HG03097 (cell line): ENCODE data around the gene NEUROD4.
A peak's percentile ranks its signal among the peaks of the same experiment; 100 is the strongest.

Experiments used
- ATAC-seq: cut with Tn5 transposase; IDR thresholded peaks from one replicate; pipeline ENCODE4 v1.9.1; 2021; ENCODE audit not compliant: unreplicated experiment, low FRiP score

NEUROD4 gene

DNA sequence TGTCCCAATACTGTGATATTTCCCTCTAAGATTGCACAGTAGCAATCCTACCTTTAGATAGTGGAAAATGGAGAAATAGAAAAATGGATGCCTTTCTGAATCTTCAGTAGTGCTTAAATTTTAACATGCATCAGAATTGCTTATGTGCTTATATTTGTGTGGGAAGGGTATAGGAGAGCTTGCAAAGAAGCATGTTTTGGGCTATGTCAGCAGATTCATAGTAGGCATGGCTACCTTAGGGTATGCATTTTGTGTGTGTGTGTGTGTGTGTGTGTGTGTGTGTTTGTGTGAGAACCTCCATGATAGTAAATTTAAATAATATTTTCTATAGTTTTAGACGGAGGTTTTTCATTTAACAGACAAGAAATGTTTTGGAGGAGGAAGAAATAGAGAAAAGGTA lies 38.3 kb downstream of the NEUROD4 start:
- ATAC-seq, result no peak

DNA sequence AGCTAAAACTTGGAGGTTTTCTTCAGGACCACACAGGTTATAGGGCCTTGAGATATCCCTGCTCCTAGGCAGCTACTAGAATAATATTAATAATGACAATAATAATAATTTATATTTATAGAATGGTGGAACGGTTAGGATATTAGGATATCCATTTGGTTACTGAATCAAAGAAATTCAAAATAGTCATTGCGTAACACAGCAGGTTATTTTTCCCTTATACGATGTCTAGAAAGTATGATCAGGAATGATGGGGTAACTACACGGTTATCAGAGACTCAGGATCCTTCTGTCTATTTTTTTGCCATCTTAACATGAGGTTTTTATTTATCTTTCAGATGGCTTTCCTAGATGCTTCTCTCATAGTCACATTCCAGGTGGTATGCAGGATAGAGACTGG lies 39.0 kb downstream of the NEUROD4 start:
- ATAC-seq, result no peak

DNA sequence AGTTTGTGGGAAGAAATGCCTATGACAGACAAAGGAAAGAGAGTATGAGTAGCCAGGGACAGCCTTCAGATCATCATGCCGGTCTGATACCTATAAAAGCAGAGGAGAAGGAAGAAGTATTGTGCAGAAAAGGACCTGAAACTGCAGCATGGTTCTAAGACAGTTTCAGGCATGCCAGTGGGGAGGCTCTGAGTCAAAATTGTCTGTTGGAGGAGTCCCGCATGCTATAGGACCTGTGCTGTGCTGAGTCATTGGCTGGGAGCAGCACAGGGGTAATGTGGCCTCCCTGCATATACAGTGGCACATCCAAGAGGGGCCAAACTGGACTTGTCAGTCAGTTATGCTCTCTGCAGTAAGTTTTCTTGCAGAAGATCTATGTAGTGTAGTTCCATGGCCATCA lies 40.7 kb downstream of the NEUROD4 start:
- ATAC-seq, result peak; percentile 99

DNA sequence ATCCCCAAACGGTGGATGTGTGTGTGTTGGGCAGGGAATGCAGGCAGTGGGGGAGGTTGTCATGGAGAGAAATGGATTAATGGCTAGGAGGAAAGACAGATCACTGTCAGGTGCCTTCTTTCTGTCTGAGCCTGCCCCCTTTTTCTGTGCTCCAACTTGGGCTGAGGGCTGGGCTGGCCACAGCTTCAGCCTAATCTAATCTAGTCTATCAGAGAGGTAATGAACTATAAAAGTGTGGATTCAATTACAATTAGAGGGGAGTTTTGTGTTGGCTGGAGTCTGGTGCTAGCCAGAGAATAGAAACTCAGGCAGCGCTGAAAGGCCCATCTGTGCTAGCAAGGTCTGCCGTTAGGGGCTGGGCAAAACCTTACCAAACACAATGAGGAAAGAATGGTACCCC lies 41.2 kb downstream of the NEUROD4 start:
- no peak for ATAC-seq

DNA sequence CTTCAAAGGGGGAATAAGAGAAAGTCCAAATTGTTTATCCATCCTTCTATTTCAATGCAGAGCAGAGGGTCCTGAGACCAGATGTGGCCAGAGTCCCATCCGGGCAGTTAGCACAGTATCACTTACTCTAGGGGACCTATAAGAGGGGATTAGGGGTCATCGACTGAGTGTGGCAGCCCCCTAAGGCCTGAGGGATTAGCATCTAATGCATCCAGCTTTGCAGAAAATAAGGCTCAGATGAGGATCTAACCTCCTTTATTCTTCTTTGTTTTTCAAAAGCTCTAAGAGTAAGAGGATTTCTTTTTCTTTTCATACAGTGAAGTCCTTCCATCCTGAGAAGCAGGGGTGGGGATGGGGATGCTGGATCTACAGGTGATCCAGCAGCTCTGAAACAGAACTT lies 43.5 kb downstream of the NEUROD4 start:
- ATAC-seq, result no peak

DNA sequence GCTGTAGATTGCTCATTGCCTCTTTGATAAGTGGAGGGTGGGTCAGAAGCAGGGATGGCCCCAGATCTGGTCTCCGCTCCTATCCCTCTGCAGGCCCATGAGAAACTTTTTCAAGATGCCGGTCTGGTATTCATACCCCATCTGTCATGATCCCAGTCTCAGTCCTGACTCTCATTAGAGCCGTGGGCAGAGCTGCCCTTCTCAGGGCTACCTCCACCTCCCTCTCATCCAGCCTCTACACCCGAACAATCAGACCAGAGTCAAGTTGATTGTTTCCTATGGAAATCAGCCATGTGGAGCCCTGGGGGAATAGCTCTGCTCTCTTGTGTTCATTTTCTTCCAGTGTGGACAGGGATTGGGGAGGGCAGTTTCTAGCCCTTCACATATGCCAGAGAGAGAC lies 45.8 kb downstream of the NEUROD4 start:
- ATAC-seq, result no peak

DNA sequence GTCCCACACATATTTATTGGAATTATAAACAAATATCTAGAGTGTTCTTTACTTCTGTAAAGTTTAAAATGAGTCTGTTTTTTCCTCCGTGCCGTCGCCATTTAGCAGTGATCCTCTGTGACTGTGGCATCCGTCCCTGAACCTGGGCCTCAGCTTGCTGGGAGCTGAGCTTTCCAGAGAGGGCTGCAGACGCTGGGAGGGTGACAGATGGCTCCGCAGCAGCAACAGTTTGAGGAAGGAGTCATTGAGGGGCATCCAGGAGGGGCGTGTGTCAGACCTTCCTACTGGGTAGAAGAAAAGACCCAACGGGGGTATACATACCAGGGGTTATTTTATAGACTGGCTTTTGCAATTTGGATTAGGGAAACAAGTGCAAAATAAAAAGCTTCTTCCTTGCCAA lies 47.9 kb downstream of the NEUROD4 start:
- ATAC-seq, result no peak

DNA sequence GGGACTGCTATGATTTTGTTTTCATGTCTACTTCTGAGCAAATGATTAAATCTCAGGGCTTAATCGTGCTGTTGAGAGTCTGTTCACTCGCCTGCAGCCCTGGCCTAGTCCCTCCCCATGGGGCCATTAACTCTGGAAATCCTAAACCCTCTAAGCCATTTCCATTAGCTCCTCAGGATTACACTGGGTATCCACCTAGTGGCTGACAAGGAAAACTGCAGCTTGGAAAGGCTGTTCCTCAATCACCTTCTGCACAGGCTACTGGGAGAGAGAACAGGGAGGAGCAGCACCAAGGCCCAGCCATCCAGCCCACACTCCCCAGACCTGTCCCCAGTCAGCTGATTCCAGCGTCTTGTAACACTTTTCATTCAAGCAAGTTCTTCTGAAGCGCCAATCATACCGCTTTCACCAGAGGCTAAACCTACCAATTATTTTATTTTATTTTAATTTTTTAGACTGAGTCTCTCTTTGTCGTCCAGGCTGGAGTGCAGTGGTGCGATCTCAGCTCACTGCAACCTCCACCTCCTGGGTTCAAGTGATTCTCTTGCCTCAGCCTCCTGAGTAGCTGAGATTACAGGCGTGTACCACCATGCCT lies 48.7 kb downstream of the NEUROD4 start:
- ATAC-seq, result no peak

DNA sequence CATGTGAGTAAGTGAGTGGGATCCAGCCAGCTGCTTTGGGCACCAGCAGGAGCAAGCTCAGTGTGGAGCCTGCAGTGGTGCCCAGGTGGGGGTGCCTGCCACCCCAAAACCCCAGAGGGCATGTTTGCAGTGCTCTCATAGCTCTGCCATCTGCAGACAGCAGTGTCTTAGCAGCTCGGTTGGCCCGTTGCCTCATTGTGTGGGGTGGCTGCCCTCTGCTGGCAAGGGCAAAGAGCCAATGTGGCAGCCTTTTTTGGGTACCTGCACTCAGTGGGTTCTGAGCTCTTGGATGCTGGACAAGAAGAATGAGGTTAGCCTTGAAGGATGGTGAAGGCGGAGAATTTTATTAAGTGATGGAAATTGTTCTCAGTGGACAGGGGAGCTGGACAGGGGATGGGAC lies 52.3 kb downstream of the NEUROD4 start:
- ATAC-seq, result no peak

DNA sequence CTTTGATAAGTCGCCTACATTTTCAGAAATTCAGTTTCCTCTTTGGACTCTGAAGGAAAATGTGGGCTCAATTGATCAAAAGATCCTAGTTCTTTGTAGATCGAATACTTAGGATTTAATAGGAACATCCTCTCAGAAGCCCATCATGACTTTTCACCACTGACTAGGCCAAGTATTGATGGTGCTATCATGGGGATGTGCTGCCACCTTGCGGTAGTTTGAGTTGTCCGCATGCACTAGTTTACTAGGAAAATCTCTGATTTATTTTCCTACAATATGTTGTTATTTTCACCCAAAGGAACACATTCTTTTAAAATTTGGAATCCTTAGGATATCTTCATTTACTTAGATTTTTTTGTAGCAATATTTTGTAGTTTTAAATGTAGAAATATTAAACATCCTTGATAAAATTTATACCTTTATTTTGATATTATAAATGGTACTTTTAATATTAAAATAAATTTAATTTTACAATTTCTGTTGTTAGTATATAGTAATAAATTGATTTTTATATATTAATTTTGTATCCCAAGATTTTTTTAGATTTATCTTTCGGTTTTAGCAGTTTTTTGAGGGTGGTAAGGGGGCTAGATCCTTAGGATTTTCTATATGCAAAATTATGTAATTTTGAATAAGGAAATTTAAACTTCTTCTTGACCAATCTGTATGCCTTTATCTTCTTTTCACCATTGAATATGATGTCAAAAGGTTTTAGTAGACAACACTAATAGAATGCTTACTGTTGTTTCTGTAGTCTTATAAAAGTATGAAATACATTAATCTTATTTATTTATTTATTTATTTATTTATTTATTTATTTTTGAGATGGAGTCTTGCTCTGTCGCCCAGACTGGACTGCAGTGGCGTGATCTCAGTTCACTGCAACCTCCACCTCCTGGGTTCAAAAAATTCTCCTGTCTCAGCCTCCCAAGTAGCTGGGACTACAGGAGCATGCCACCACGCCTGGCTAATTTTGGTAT lies 53.6 kb downstream of the NEUROD4 start:
- no peak for ATAC-seq

DNA sequence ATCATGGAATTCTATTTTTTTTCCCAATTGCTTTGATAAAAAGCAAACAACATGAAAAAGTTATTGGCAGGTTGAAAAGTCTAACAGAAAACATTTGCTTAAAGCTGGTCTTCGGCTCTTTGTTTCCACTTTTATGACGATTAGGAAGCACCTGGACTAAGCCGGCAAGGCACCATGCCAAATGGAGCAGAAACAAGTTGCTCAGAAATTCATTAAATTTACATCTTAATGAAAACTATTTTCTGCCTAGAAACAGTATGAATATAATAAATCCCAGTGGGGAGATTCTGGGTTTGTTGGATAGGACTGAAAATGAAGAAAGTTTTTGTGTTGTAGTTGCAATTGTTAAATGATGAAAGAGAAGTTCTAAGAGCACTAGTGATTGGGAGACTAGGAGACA lies 55.0 kb downstream of the NEUROD4 start:
- ATAC-seq, result no peak
